AG04450 (cell line): ENCODE measurements around the gene ABCC3. TPM values are rescaled to one million over a fixed set of nuclear protein-coding genes. Genes with fewer than 3 reads are reported as not detected.

Experiments used
- CTCF ChIA-PET: fragments of 300-600, 350-600 bp; formaldehyde crosslinking; extraction: SDS; loops from one replicate; lab custom pipeline; 2022; ENCODE audit warnings: antibody characterized with exemption, inconsistent platforms; lab: Charles Lee
- POLR2A ChIA-PET: fragments of 350-600 bp; formaldehyde crosslinking; extraction: SDS; loops from one replicate; lab custom pipeline; 2021; ENCODE audit warnings: antibody characterized with exemption, inconsistent platforms; lab: Yijun Ruan, JAX
- DNase-seq: peaks from one replicate; pipeline ENCODE4 v3.0.0-alpha.2; 2011; ENCODE audit warnings: low read depth, low spot score
- H3K27ac ChIP-seq: one replicate; pipeline ENCODE4 v1.5.1; 2012; ENCODE audit warnings: low read depth, low read length, control low read depth
- H3K27me3 ChIP-seq: one replicate; pipeline ENCODE4 v1.6.0; 2012; ENCODE audit warnings: low read length; ENCODE audit not compliant: control insufficient read depth, insufficient read depth
- H3K4me3 ChIP-seq: 2 replicates; pipeline ENCODE4 v1.5.1; 2011; ENCODE audit warnings: mild to moderate bottlenecking, low read depth, low read length, control low read depth
- H3K9me3 ChIP-seq: 2 replicates; pipeline ENCODE4 v1.5.1; 2012; ENCODE audit warnings: low read length; ENCODE audit not compliant: control insufficient read depth, insufficient read depth
- polyA plus RNA-seq: library from polyadenylated mRNA; depleted of rRNA; stranded (reverse); fragments of >200 nt; gene quantifications from 2 replicates; pipeline ENCODE4 v1.2.3, GENCODE V29; 2011
- TF ChIP-seq, protein P1 (sequence below): IDR thresholded peaks from 2 replicates; pipeline ENCODE4 v1.5.1; 2011; ENCODE audit warnings: low read depth, low read length, control low read depth, inconsistent platforms

The ABCC3 gene
- polyA plus RNA-seq, 1 experiment, result 21.7 TPM

DNA sequence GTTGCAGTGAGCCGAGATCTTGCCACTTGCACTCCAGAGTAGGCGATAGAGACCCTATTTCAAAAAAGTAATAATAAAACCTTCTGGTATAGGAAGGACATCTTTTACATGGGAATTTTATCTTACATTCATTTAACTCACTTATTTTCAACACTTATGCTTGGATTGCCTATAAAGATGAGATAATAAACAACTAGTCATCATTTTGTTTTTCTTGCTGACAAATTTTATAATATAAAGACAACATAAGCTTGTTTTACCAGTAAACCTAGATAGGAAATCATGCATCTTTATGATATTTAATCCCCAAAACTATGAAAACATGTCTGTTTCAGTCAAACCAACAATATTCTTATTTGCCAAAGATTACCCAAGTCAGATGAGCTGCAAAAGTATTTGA, 17.0 kb downstream of the ABCC3 start:
- H3K27ac ChIP-seq, result no peak overlapping the region
- no peak for DNase-seq
- no peaks in the 10 kb centered on the region for H3K27me3 ChIP-seq
- H3K4me3 ChIP-seq, result no peak overlapping the region
- ChIA-PET POLR2A (no interaction called here), CTCF (interaction anchor here (0.9 to 1.8 kb wide), 5 partner anchors 9 to 101 kb away, joined by 3 to 6 read pairs (median 3); no protein-coding TSS in a partner anchor)
- TF ChIP-seq, protein P1, sequence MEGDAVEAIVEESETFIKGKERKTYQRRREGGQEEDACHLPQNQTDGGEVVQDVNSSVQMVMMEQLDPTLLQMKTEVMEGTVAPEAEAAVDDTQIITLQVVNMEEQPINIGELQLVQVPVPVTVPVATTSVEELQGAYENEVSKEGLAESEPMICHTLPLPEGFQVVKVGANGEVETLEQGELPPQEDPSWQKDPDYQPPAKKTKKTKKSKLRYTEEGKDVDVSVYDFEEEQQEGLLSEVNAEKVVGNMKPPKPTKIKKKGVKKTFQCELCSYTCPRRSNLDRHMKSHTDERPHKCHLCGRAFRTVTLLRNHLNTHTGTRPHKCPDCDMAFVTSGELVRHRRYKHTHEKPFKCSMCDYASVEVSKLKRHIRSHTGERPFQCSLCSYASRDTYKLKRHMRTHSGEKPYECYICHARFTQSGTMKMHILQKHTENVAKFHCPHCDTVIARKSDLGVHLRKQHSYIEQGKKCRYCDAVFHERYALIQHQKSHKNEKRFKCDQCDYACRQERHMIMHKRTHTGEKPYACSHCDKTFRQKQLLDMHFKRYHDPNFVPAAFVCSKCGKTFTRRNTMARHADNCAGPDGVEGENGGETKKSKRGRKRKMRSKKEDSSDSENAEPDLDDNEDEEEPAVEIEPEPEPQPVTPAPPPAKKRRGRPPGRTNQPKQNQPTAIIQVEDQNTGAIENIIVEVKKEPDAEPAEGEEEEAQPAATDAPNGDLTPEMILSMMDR, result no peak
- H3K9me3 ChIP-seq, result peaks cover 8% of the 10 kb centered on the region

- no peak for DNase-seq
- ChIA-PET POLR2A (interaction anchor here (0.6 kb wide), 1 partner anchor 42 kb away, joined by 6 read pairs; no protein-coding TSS in a partner anchor), CTCF (interaction anchor here (0.7 to 1.6 kb wide), 2 partner anchors 9 to 103 kb away, joined by 5 read pairs; no protein-coding TSS in a partner anchor)
- Histone ChIP-seq H3K27me3 (no peaks in the 10 kb centered on the region), H3K4me3 (no peak overlapping the region), H3K27ac (no peak overlapping the region), H3K9me3 (peaks cover 5% of the 10 kb centered on the region)
- TF ChIP-seq, protein P1, result no peak
Observed at GRCh38 chr17:50653738-50654137, 19.1 kb downstream of the ABCC3 start.

DNA sequence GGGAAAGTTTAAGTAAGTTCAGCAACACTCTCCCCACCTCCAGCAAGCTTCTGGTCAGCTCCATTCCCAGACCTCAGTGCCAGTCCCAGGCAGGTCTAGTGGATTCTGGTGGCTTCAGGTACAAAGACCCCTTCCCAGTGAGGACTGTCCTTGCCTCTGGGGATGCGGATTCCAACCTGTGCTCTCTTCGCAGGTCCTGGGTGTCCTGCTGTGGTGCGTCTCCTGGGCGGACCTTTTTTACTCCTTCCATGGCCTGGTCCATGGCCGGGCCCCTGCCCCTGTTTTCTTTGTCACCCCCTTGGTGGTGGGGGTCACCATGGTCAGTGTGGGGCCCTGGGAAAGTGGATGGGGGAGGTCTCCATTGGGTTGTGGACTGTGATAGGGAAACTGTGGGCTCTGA, 21.8 kb downstream of the ABCC3 start:
- TF ChIP-seq, protein P1, result no peak
- no peaks in the 10 kb centered on the region for H3K27me3 ChIP-seq
- ChIA-PET CTCF (no interaction called here), POLR2A (interaction anchor here (0.5 kb wide), 1 partner anchor 15 kb away, joined by 5 read pairs; no protein-coding TSS in a partner anchor)
- no peak for DNase-seq
- H3K27ac ChIP-seq, result no peak overlapping the region
- no peak overlapping the region for H3K4me3 ChIP-seq
- H3K9me3 ChIP-seq, result no peaks in the 10 kb centered on the region; the same call in 1 of the 2 replicates

- H3K4me3 ChIP-seq, result no peak overlapping the region
- H3K9me3 ChIP-seq, result no peaks in the 10 kb centered on the region; the same call in 1 of the 2 replicates
- no peaks in the 10 kb centered on the region for H3K27me3 ChIP-seq
- no peak overlapping the region for H3K27ac ChIP-seq
- DNase-seq, result no peak
- CTCF ChIA-PET, result no interaction called here
- TF ChIP-seq, protein P1, result no peak
- POLR2A ChIA-PET, result no interaction called here
Observed at GRCh38 chr17:50657054-50657453, 22.4 kb downstream of the ABCC3 start.

DNA sequence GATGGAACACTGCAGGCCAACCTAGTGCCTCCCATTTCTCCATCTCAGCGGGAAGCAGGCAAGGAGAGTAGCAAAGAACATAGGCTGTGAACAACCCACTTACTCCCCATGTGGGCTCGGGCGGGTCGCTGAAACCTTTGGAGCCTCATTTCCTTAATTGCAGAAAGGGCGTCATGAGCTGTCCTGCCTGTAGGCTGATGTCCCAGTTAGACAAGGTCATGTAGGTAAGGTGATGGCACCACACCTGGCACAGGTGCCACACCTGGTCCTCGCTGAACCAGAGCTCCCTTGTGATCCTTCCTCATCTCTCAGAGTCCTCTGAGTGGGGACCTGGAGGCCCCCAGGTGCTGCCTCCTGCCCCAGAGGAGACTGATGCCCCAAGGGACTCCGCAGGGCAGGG, 22.9 kb downstream of the ABCC3 start:
- ChIA-PET POLR2A (no interaction called here), CTCF (interaction anchor here (0.5 kb wide), 1 partner anchor 73 kb away, joined by 4 read pairs; no protein-coding TSS in a partner anchor)
- TF ChIP-seq, protein P1, result no peak
- DNase-seq, result no peak
- Histone ChIP-seq H3K27ac (no peak overlapping the region), H3K4me3 (no peak overlapping the region), H3K27me3 (no peaks in the 10 kb centered on the region), H3K9me3 (no peaks in the 10 kb centered on the region; the same call in 1 of the 2 replicates)
